IPS-18a (cell line): ENCODE results near the gene TAF4B.
"Not testable (repeated sequence)": the region's sequence is repeated elsewhere in the genome, so short reads cannot be mapped to it uniquely, and the experiment has no call there.

Experiments
- H3K27ac ChIP-seq: one replicate; pipeline ENCODE4 v1.5.1; 2013; ENCODE audit warnings: low read length
- H3K27me3 ChIP-seq: one replicate; pipeline ENCODE4 v1.6.1; 2013; ENCODE audit warnings: mild to moderate bottlenecking, low read length; ENCODE audit not compliant: control insufficient read depth, insufficient read depth
- H3K36me3 ChIP-seq: one replicate; pipeline ENCODE4 v1.6.1; 2013; ENCODE audit warnings: low read depth, low read length; ENCODE audit not compliant: control insufficient read depth
- H3K4me1 ChIP-seq: one replicate; pipeline ENCODE4 v1.6.1; 2013; ENCODE audit warnings: low read depth, low read length; ENCODE audit not compliant: control insufficient read depth
- H3K4me3 ChIP-seq: one replicate; pipeline ENCODE4 v1.5.1; 2013; ENCODE audit warnings: low read length
- H3K9ac ChIP-seq: one replicate; pipeline ENCODE4 v1.6.1; 2013; ENCODE audit warnings: mild to moderate bottlenecking, low read length, moderate library complexity
- H3K9me3 ChIP-seq: one replicate; pipeline ENCODE4 v1.6.1; 2013; ENCODE audit warnings: low read depth, low read length; ENCODE audit not compliant: control insufficient read depth

TAF4B gene

GRCh38 chr18:26242392-26242791 is 16.1 kb downstream of the TAF4B start:
- not testable (repeated sequence) for H3K36me3 ChIP-seq, H3K27me3 ChIP-seq, H3K27ac ChIP-seq, H3K4me1 ChIP-seq, H3K9ac ChIP-seq, H3K4me3 ChIP-seq, H3K9me3 ChIP-seq

- not testable (repeated sequence) for H3K4me1 ChIP-seq, H3K9me3 ChIP-seq, H3K27ac ChIP-seq, H3K27me3 ChIP-seq, H3K4me3 ChIP-seq, H3K9ac ChIP-seq, H3K36me3 ChIP-seq
These were observed 19.2 kb downstream of the TAF4B start for GRCh38 chr18:26245434-26245833.

- no peak overlapping the region for H3K9ac ChIP-seq
- H3K27ac ChIP-seq: no peak overlapping the region
These were observed 26.2 kb downstream of the TAF4B start for GRCh38 chr18:26252411-26252810.

GRCh38 chr18:26254808-26255207 is 28.6 kb downstream of the TAF4B start:
- H3K36me3 ChIP-seq, H3K27ac ChIP-seq, H3K4me1 ChIP-seq, H3K27me3 ChIP-seq, H3K9ac ChIP-seq, H3K4me3 ChIP-seq, H3K9me3 ChIP-seq: not testable (repeated sequence)

More at GRCh38 chr18:26252411-26252810, 26.2 kb downstream of the TAF4B start:
- Histone ChIP-seq H3K4me1 (no peaks in the 10 kb centered on the region), H3K9me3 (no peaks in the 10 kb centered on the region), H3K4me3 (no peak overlapping the region), H3K27me3 (no peaks in the 10 kb centered on the region), H3K36me3 (no peaks in the 10 kb centered on the region)

GRCh38 chr18:26255695-26256622 is 29.7 kb downstream of the TAF4B start:
- Histone ChIP-seq H3K27me3 (no peaks in the 10 kb centered on the region), H3K36me3 (no peaks in the 10 kb centered on the region), H3K4me3 (no peak overlapping the region), H3K9me3 (no peaks in the 10 kb centered on the region), H3K9ac (no peak overlapping the region), H3K27ac (no peak overlapping the region), H3K4me1 (no peaks in the 10 kb centered on the region)

GRCh38 chr18:26258711-26259110 is 32.5 kb downstream of the TAF4B start:
- no peaks in the 10 kb centered on the region for H3K27me3 ChIP-seq
- H3K9me3 ChIP-seq: no peaks in the 10 kb centered on the region
- no peak overlapping the region for H3K9ac ChIP-seq
- H3K36me3 ChIP-seq: no peaks in the 10 kb centered on the region
- H3K4me3 ChIP-seq: no peak overlapping the region
- H3K27ac ChIP-seq: no peak overlapping the region
- no peaks in the 10 kb centered on the region for H3K4me1 ChIP-seq

GRCh38 chr18:26259416-26259815 is 33.2 kb downstream of the TAF4B start:
- not testable (repeated sequence) for H3K9me3 ChIP-seq, H3K36me3 ChIP-seq, H3K27ac ChIP-seq, H3K4me3 ChIP-seq, H3K4me1 ChIP-seq, H3K27me3 ChIP-seq, H3K9ac ChIP-seq

- Histone ChIP-seq H3K27ac (no peak overlapping the region), H3K36me3 (no peaks in the 10 kb centered on the region), H3K4me1 (no peaks in the 10 kb centered on the region), H3K27me3 (no peaks in the 10 kb centered on the region), H3K9me3 (no peaks in the 10 kb centered on the region), H3K4me3 (no peak overlapping the region), H3K9ac (no peak overlapping the region)
These were observed 35.9 kb downstream of the TAF4B start for GRCh38 chr18:26262156-26262555.

- Histone ChIP-seq H3K27me3 (no peaks in the 10 kb centered on the region), H3K9me3 (no peaks in the 10 kb centered on the region), H3K4me1 (no peaks in the 10 kb centered on the region), H3K36me3 (peaks cover 10% of the 10 kb centered on the region), H3K9ac (no peak overlapping the region), H3K4me3 (no peak overlapping the region), H3K27ac (no peak overlapping the region)
These were observed 41.2 kb downstream of the TAF4B start for GRCh38 chr18:26267357-26267930.

GRCh38 chr18:26268454-26268853 is 42.2 kb downstream of the TAF4B start:
- Histone ChIP-seq H3K36me3 (peaks cover 10% of the 10 kb centered on the region), H3K9me3 (no peaks in the 10 kb centered on the region), H3K4me3 (no peak overlapping the region), H3K27ac (no peak overlapping the region), H3K9ac (no peak overlapping the region), H3K4me1 (no peaks in the 10 kb centered on the region), H3K27me3 (no peaks in the 10 kb centered on the region)

GRCh38 chr18:26271917-26272549 is 45.8 kb downstream of the TAF4B start:
- no peaks in the 10 kb centered on the region for H3K9me3 ChIP-seq
- no peak overlapping the region for H3K9ac ChIP-seq
- H3K4me1 ChIP-seq: no peaks in the 10 kb centered on the region
- peaks cover 14% of the 10 kb centered on the region for H3K36me3 ChIP-seq
- H3K4me3 ChIP-seq: no peak overlapping the region
- H3K27ac ChIP-seq: no peak overlapping the region
- no peaks in the 10 kb centered on the region for H3K27me3 ChIP-seq
